ENCODE measurements around the gene TP53BP1.
"Not testable (repeated sequence)": the region's sequence is repeated elsewhere in the genome, so short reads cannot be mapped to it uniquely, and the experiment has no call there.

Gene TP53BP1, protein sequence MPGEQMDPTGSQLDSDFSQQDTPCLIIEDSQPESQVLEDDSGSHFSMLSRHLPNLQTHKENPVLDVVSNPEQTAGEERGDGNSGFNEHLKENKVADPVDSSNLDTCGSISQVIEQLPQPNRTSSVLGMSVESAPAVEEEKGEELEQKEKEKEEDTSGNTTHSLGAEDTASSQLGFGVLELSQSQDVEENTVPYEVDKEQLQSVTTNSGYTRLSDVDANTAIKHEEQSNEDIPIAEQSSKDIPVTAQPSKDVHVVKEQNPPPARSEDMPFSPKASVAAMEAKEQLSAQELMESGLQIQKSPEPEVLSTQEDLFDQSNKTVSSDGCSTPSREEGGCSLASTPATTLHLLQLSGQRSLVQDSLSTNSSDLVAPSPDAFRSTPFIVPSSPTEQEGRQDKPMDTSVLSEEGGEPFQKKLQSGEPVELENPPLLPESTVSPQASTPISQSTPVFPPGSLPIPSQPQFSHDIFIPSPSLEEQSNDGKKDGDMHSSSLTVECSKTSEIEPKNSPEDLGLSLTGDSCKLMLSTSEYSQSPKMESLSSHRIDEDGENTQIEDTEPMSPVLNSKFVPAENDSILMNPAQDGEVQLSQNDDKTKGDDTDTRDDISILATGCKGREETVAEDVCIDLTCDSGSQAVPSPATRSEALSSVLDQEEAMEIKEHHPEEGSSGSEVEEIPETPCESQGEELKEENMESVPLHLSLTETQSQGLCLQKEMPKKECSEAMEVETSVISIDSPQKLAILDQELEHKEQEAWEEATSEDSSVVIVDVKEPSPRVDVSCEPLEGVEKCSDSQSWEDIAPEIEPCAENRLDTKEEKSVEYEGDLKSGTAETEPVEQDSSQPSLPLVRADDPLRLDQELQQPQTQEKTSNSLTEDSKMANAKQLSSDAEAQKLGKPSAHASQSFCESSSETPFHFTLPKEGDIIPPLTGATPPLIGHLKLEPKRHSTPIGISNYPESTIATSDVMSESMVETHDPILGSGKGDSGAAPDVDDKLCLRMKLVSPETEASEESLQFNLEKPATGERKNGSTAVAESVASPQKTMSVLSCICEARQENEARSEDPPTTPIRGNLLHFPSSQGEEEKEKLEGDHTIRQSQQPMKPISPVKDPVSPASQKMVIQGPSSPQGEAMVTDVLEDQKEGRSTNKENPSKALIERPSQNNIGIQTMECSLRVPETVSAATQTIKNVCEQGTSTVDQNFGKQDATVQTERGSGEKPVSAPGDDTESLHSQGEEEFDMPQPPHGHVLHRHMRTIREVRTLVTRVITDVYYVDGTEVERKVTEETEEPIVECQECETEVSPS (N-terminal part only)

DNA sequence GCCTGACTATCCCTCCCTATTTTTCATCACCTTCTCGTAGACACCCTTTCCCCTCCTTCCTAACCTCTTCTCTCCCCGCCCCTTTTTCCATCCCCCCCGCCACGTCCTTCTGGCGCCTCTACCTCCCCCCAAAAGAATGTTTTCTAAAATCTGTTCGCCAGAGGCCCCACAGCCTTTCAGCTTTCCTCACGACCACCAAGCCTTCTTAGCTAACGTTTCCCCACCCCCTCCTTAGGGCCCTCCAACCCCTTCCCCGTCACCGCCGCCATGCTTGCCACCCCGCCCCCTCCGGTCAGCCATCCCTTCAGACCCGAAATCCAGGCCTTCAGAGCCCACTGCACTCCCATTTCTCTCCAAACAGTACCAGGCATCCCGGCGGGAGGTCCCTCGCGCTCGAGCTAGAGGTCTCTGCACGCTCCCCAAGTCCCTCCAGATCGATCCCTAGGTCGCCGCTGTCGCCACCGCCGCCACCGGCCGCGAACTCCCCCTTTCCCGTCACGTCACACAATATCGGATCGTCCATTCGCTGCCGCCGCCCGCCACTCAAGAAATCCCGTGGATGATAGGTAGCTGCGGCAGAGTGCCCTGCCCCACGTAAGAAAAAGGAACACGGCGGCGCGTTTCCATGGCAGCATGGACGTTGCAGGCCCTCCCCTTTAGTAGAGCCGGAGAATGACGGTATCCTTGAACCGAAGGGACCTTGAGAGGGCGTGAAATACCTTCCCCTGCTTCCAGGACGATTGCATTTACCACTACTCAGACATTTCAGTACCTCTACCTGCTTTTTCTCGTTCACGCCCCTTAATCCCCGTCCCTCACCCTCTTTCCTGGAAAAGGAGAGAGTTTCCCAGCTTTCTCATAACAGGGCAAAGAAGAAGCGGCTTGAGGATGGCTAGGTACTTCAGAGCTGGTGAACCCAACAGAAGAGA, at the start of gene TP53BP1:
Gene TP53BP1 (minus strand): TSS at position 484 of the 929 bp plus-strand sequence. CDS start 113 bp downstream, at position 371.
- peak; percentile 85 for DNase-seq (ENCODE audit: low read depth, low spot score)
- Histone ChIP-seq H3K27ac (ENCODE audit: low read length) (no peak within 1 kb of the TSS), H3K36me3 (ENCODE audit: control insufficient read depth, insufficient read depth, low read length) (peaks cover 3% of the 10 kb centered on the region; the same call in 1 of the 2 replicates), H3K27me3 (ENCODE audit: control insufficient read depth, insufficient read depth, low read length) (no peaks in the 10 kb centered on the region), H3K4me3 (ENCODE audit: low read length) (peak within 1 kb of the TSS; percentile 92; the same call in 1 of the 2 replicates), H3K4me1 (ENCODE audit: control insufficient read depth, insufficient read depth, low read length) (peaks cover 4% of the 10 kb centered on the region), H3K9me3 (ENCODE audit: control insufficient read depth, insufficient read depth, low read length) (no peaks in the 10 kb centered on the region)
- WGBS (ENCODE audit: insufficient coverage, insufficient read length) = no CpG with 5 or more reads among the region's 54 CpGs

DNA sequence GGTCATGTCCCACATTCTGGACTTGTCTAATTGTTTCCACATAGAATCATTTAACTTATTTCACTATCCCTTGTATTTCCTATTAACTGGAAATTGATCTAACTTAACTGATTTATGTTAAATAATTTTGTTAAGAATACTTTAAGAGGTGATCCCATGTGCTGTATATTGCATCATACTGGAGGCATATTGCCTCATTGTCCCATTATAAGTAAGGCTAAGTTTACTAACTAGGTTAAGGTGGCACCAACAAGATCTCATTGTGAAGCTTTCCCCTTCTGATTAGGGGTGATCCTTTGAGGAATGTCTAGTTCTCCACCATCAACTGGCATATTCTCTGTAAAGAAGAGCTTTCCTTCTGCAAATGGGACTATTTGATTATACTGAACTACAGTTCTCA, 48.8 kb upstream of the TP53BP1 start:
- Histone ChIP-seq H3K36me3 (ENCODE audit: control insufficient read depth, insufficient read depth, low read length) (no peaks in the 10 kb centered on the region), H3K27me3 (ENCODE audit: control insufficient read depth, insufficient read depth, low read length) (no peaks in the 10 kb centered on the region), H3K9me3 (ENCODE audit: control insufficient read depth, insufficient read depth, low read length) (no peaks in the 10 kb centered on the region), H3K4me3 (ENCODE audit: low read length) (no peak overlapping the region), H3K27ac (ENCODE audit: low read length) (no peak overlapping the region), H3K4me1 (ENCODE audit: control insufficient read depth, insufficient read depth, low read length) (no peaks in the 10 kb centered on the region)
- no peak for DNase-seq (ENCODE audit: low read depth, low spot score)

DNA sequence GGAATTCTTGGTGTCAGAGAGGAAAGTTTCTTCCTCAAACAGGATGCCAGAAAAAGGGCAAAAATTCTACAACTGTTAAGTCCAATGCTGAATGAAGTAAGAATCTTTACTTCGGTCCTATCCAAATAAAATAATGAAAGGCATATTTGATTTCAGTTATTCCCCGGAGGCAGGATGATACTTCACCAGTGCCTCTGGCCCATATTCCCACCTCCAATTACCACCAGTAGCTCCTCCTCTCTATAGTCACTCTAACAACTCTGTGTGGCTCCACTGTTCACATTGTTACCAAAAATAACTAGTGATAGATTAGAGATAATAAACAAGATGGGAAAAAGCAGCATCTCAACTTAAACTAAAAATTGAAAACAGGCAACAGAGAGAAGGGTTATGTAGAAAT, 45.1 kb upstream of the TP53BP1 start:
- H3K36me3 ChIP-seq (ENCODE audit: control insufficient read depth, insufficient read depth, low read length) = 0 out of 2 replicates have a peak, but pooled peaks cover 2% of the 10 kb centered on the region
- no peak overlapping the region for H3K27ac ChIP-seq (ENCODE audit: low read length)
- no peak overlapping the region for H3K4me3 ChIP-seq (ENCODE audit: low read length)
- H3K4me1 ChIP-seq (ENCODE audit: control insufficient read depth, insufficient read depth, low read length) = no peaks in the 10 kb centered on the region
- H3K9me3 ChIP-seq (ENCODE audit: control insufficient read depth, insufficient read depth, low read length) = no peaks in the 10 kb centered on the region
- WGBS (ENCODE audit: insufficient coverage, insufficient read length) = no CpG with 5 or more reads among the region's 2 CpGs
- H3K27me3 ChIP-seq (ENCODE audit: control insufficient read depth, insufficient read depth, low read length) = no peaks in the 10 kb centered on the region
- DNase-seq (ENCODE audit: low read depth, low spot score) = no peak

DNA sequence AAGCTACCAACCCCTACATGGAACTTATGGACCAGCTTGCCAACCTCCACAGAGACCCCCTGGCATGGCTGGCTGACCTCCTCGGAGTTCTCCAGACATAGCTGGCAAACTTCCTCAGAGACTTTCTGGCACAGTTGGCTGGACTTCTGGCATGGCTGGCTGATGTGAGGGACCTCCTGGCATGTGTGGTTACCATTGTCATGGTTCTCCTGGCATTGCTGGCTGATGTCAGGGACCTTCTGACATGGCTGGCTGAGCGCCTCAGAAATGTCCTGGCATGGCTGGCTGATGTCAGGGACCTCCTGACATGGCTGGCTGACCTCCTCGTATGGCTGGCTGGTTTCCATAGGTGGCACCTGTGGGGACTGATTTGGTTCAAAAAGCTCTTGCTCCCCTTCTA, 41.9 kb upstream of the TP53BP1 start:
- Histone ChIP-seq H3K9me3 (ENCODE audit: control insufficient read depth, insufficient read depth, low read length) (no peaks in the 10 kb centered on the region), H3K27ac (ENCODE audit: low read length) (no peak overlapping the region), H3K4me1 (ENCODE audit: control insufficient read depth, insufficient read depth, low read length) (peaks cover 1% of the 10 kb centered on the region; the same call in 1 of the 2 replicates), H3K4me3 (ENCODE audit: low read length) (no peak overlapping the region), H3K36me3 (ENCODE audit: control insufficient read depth, insufficient read depth, low read length) (0 out of 2 replicates have a peak, but pooled peaks cover 2% of the 10 kb centered on the region), H3K27me3 (ENCODE audit: control insufficient read depth, insufficient read depth, low read length) (no peaks in the 10 kb centered on the region)
- no peak for DNase-seq (ENCODE audit: low read depth, low spot score)
- no CpG with 5 or more reads among the region's 3 CpGs for WGBS (ENCODE audit: insufficient coverage, insufficient read length)

DNA sequence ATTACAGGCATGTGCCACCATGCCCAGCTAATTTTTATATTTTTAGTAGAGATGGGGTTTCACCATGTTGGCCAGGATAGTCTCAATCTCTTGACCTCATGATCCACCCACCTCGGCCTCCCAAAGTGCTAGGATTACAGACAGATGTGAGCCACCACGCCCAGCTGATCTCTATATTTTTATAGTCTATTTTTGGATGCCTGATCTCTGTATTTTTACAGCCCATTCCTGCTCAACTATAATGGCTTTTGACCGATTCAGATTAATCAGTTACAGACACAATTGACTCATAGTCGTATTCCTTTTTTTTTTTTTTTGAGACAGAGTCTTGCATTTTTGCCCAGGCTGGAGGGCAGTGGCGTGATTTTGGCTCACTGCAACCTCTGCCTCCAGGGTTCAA, 39.9 kb upstream of the TP53BP1 start:
- WGBS (ENCODE audit: insufficient coverage, insufficient read length) = no CpG with 5 or more reads among the region's 5 CpGs
- H3K27me3 ChIP-seq (ENCODE audit: control insufficient read depth, insufficient read depth, low read length); DNase-seq (ENCODE audit: low read depth, low spot score): not testable (repeated sequence)

GRCh38 chr15:43531018-43531670, 38.2 kb upstream of the TP53BP1 start:
- H3K4me3 ChIP-seq (ENCODE audit: low read length) = no peak overlapping the region
- no peaks in the 10 kb centered on the region for H3K9me3 ChIP-seq (ENCODE audit: control insufficient read depth, insufficient read depth, low read length)
- peaks cover 4% of the 10 kb centered on the region for H3K4me1 ChIP-seq (ENCODE audit: control insufficient read depth, insufficient read depth, low read length)
- H3K27me3 ChIP-seq (ENCODE audit: control insufficient read depth, insufficient read depth, low read length) = no peaks in the 10 kb centered on the region
- no peak for DNase-seq (ENCODE audit: low read depth, low spot score)
- H3K27ac ChIP-seq (ENCODE audit: low read length) = no peak overlapping the region
- WGBS (ENCODE audit: insufficient coverage, insufficient read length) = no CpG with 5 or more reads among the region's 7 CpGs
- 0 out of 2 replicates have a peak, but pooled peaks cover 2% of the 10 kb centered on the region for H3K36me3 ChIP-seq (ENCODE audit: control insufficient read depth, insufficient read depth, low read length)

More for the DNA sequence above, 39.9 kb upstream of the TP53BP1 start:
- H3K4me1 ChIP-seq (ENCODE audit: control insufficient read depth, insufficient read depth, low read length); H3K36me3 ChIP-seq (ENCODE audit: control insufficient read depth, insufficient read depth, low read length); H3K9me3 ChIP-seq (ENCODE audit: control insufficient read depth, insufficient read depth, low read length); H3K4me3 ChIP-seq (ENCODE audit: low read length); H3K27ac ChIP-seq (ENCODE audit: low read length): not testable (repeated sequence)

GRCh38 chr15:43529587-43530345, 36.8 kb upstream of the TP53BP1 start:
- Histone ChIP-seq H3K9me3 (ENCODE audit: control insufficient read depth, insufficient read depth, low read length) (no peaks in the 10 kb centered on the region), H3K4me3 (ENCODE audit: low read length) (no peak overlapping the region), H3K27ac (ENCODE audit: low read length) (no peak overlapping the region), H3K27me3 (ENCODE audit: control insufficient read depth, insufficient read depth, low read length) (no peaks in the 10 kb centered on the region), H3K36me3 (ENCODE audit: control insufficient read depth, insufficient read depth, low read length) (no peaks in the 10 kb centered on the region), H3K4me1 (ENCODE audit: control insufficient read depth, insufficient read depth, low read length) (peaks cover 4% of the 10 kb centered on the region)
- no CpG with 5 or more reads among the region's 12 CpGs for WGBS (ENCODE audit: insufficient coverage, insufficient read length)
- DNase-seq (ENCODE audit: low read depth, low spot score) = no peak

GRCh38 chr15:43529141-43529540, 36.2 kb upstream of the TP53BP1 start:
- H3K27me3 ChIP-seq (ENCODE audit: control insufficient read depth, insufficient read depth, low read length) = no peaks in the 10 kb centered on the region
- no peaks in the 10 kb centered on the region for H3K9me3 ChIP-seq (ENCODE audit: control insufficient read depth, insufficient read depth, low read length)
- no peak overlapping the region for H3K27ac ChIP-seq (ENCODE audit: low read length)
- WGBS (ENCODE audit: insufficient coverage, insufficient read length) = no CpG with 5 or more reads among the region's 15 CpGs
- peaks cover 4% of the 10 kb centered on the region for H3K4me1 ChIP-seq (ENCODE audit: control insufficient read depth, insufficient read depth, low read length)
- no peak for DNase-seq (ENCODE audit: low read depth, low spot score)
- H3K36me3 ChIP-seq (ENCODE audit: control insufficient read depth, insufficient read depth, low read length) = no peaks in the 10 kb centered on the region
- no peak overlapping the region for H3K4me3 ChIP-seq (ENCODE audit: low read length)

Measured in iPS DF 6.9 (cell line).